Spleen (tissue), 7 donors: Measurements from ENCODE around the gene DHRSX.

Experiments used
- CTCF ChIP-seq, 11 experiments: fragments of 200-600 bp in 7 of 11; fragments of 450-650 bp in 4 of 11; sonication (generic) in 4 of 11; IDR thresholded peaks in 8 of 11; conservative IDR thresholded peaks in 3 of 11; 1 replicate in 7 of 11; 2 replicates in 4 of 11; pipeline versions ENCODE4 v1.4.0 to v1.8.0; 2016 to 2021; ENCODE audit warnings: antibody characterized with exemption in 11 of 11, inconsistent platforms in 4 of 11, mild to moderate bottlenecking in 1 of 11
- POLR2A ChIP-seq, 3 donors: fragments of 450-650 bp; IDR thresholded peaks; one replicate each; pipeline ENCODE4 v1.5.1; 2017; ENCODE audit warnings: antibody characterized with exemption in 3 of 3, mild to moderate bottlenecking in 1 of 3
- donor health status: DM: no; HTN: no; CAD: no; lungs with moderate emphysema.
- donor health status: DM: no; HTN: no; CAD: no.
- donor health status: DM: no; HTN: no; CAD: no.

- TF ChIP-seq POLR2A (IDR thresholded peaks at IDR 0.05) (no peak), CTCF (IDR thresholded peaks at IDR 0.05 in 8 of 11, conservative IDR thresholded peaks at IDR 0.05 in 3 of 11) (no peak)
Measured at GRCh38 chrX:2412131-2412530, 88.6 kb downstream of the DHRSX start.
